Measurements from ENCODE around the gene MKS1.

MKS1 gene

DNA sequence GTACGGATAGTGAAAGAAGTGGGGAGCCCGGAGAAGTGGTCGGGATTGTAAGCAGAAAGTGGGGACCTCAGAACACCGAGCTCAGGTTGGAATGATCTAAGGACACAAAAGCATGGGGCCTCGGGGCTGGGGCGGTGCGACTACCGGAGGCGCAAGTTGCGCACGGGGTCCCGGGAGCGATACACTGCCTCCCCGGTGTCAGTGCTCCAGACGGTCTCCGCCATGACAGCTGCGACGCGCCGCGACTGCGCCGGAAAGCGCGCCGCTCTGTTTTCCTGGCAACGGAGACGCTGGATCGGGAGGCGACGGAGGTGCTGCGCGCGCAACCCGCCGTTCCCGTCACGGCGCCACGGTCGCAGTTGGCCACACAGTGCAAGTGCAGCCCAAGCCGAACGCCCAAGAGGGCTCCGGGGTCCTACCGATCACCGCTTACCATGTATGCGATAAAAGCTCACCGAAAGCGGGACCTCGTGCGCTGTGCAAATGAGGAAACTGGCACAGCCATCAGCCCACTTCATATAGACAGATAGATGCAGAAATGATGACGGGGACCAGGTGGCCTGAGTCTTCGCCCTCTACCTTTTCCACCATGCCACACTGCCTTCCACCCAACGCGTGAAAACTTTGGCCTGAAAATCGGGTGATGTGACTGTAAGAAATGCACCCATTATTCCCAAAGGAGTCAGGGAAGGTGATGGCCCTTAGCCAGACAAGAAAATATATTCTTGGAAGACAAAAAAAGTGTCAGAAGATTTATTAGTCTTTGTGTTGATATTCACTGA, at the start of gene MKS1:
Gene MKS1, minus strand, starts transcription at position 249 of the 782 bp plus-strand sequence. Its CDS starts 25 bp downstream, at position 224.
- Histone ChIP-seq H3K27ac (peak within 1 kb of the TSS; percentile 59 to 89), H3K4me3 (peak within 1 kb of the TSS; percentile 88)
- DNase-seq (ENCODE audit: low spot score): peak; percentile 93
- TF ChIP-seq, protein P1, sequence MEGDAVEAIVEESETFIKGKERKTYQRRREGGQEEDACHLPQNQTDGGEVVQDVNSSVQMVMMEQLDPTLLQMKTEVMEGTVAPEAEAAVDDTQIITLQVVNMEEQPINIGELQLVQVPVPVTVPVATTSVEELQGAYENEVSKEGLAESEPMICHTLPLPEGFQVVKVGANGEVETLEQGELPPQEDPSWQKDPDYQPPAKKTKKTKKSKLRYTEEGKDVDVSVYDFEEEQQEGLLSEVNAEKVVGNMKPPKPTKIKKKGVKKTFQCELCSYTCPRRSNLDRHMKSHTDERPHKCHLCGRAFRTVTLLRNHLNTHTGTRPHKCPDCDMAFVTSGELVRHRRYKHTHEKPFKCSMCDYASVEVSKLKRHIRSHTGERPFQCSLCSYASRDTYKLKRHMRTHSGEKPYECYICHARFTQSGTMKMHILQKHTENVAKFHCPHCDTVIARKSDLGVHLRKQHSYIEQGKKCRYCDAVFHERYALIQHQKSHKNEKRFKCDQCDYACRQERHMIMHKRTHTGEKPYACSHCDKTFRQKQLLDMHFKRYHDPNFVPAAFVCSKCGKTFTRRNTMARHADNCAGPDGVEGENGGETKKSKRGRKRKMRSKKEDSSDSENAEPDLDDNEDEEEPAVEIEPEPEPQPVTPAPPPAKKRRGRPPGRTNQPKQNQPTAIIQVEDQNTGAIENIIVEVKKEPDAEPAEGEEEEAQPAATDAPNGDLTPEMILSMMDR (IDR thresholded peaks at IDR 0.05): peak; percentile 62

DNA sequence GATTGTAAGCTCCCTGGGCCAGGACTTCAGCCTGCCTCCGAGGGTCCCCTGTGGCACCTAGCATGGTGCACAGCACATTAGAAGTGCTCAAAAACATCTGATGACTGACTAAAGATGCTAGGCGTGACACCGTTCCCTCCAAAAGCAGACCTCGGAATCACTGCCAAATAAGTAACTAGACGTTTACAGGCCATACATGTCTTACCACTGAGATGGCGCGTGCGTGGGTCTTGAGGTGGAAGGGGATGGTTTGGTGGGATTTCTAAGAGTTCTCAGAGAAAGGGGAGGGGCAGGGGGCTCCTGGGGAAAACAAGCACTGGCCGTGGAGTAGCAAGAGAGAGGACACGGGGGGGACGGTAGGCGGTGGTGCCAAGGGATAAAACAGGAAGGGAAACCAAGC, 49.3 kb upstream of the MKS1 start:
- DNase-seq (ENCODE audit: low spot score): no peak
- TF ChIP-seq, protein P1 (IDR thresholded peaks at IDR 0.05): no peak
- Histone ChIP-seq H3K27ac (no peak overlapping the region), H3K4me3 (no peak overlapping the region)

DNA sequence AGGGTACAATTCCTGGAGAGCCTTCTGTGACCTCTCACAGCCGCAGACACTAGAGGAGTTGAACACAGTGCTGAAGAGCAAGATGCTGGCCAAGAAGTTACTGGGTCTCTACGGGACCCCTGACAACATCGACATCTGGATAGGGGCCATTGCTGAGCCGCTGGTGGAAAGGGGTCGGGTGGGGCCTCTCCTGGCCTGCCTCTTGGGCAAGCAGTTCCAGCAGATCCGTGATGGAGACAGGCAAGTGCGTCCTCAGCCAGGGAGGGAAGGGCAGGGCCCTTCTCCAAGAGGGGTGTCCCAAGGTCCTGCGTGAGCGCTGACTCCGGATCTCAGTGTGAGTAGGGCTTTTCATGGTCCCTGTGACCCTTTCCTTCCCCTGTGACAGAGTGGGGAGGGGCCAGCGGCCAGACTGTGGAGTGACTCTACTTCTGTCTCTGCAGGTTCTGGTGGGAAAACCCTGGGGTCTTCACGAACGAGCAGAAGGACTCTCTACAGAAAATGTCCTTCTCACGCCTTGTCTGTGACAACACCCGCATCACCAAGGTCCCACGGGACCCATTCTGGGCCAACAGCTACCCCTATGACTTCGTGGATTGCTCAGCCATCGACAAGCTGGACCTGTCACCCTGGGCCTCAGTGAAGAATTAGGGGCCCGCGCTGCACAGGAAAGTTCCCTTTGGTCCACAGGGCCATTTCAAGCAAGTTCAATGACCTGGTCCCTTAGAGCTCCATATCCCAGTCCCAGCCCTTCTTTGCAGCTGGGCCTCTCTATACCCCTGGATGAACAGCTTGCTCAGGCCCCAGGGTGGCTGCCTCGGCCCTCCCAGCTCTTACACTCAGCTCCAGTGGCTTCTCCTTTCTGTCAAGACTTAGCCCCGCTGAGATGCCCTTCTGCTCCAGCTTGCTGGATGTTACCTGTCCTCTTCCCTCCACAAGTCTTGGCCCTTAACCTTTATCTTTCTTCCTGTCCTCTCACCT, 48.6 kb upstream of the MKS1 start:
- Histone ChIP-seq H3K27ac (no peak overlapping the region), H3K4me3 (no peak overlapping the region)
- no peak for DNase-seq (ENCODE audit: low spot score)
- TF ChIP-seq, protein P1 (IDR thresholded peaks at IDR 0.05): no peak

DNA sequence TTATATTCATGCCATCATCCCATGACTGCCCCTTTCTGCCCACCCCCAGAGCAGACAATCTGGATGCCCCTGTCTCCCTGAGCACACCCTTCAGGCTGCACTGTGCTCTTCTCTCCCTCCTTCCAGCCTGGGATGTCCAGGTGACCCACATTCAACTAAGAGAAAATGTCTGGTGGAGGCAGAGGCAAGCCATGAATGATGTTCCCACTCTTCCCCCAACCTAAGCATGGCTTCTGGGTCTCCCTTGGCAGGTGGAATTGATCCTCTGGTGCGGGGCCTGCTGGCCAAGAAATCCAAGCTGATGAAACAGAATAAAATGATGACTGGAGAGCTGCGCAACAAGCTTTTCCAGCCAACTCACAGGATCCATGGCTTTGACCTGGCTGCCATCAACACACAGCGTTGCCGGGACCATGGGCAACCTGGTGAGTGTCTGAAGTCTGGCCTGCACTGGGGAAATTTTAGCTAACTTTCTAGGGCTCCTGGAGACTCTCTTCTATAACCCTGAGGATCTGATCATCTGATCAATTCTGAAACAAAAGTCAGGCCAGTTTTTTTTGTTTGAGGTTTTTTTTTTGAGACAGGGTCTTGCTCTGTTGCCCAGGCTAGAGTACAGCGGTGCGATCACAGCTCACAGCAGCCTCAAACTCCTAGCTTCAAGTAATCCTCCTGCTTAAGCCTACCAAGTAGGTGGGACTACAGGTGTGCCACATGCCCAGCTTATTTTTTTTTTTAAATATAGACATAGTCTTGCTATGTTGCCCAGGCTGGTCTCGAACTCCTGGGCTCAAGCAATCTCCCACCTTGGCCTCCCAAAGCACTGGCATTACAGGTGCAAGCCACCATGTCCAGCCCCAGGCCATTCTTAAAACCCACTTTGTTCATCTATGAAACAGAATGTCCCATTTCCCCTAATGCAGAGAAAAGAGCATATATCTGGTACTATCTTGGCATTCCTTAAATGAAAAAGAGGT, 47.1 kb upstream of the MKS1 start:
- Histone ChIP-seq H3K4me3 (no peak overlapping the region), H3K27ac (no peak overlapping the region)
- TF ChIP-seq, protein P1 (IDR thresholded peaks at IDR 0.05): no peak
- DNase-seq (ENCODE audit: low spot score): no peak

DNA sequence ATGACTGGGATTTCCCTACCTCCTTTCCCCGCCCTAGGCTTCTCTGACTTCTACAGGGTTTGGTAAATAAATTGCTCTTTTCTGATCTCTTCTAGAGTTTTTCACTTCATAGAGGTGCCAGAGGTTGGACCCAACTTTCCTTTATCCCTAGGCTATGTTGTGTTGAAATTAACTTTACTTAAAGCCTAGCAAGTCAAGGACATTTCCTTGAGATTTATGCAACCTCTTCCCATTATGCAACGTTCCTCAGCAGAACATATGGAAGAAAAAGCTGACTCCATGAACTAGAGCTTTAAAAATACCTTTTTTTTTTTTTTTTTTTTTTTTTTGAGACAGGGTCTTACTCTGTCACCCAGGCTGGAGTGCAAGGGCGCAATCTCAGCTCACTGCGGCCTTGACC, 46.2 kb upstream of the MKS1 start:
- DNase-seq (ENCODE audit: low spot score): no peak
- Histone ChIP-seq H3K4me3 (no peak overlapping the region), H3K27ac (no peak overlapping the region)
- TF ChIP-seq, protein P1 (IDR thresholded peaks at IDR 0.05): no peak

DNA sequence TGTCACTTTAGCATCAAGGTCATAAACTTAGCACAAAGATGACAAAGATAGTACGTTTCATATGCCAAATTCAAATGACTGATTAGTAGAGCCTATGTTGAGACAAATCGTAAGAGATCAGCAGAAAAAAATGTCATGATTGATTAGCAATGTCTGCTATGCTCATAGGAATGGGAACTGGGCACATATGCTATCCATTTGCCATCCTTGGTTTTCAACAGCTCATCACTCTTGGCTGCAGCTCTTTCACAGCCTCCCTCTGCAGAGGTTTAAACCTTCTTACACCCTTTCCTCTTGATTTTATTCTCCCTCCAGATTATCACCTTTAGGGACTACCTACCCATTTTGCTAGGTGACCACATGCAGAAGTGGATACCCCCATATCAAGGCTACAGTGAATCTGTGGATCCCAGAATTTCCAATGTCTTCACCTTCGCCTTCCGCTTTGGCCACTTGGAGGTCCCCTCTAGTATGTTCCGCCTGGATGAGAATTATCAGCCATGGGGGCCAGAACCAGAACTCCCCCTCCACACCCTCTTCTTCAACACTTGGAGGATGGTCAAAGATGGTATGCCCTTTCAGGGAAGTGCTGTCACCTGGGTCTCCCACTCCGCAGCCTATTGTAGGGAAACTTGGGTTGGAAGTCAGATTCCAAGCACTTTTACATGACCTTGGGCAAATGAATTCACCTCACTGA, 45.5 kb upstream of the MKS1 start:
- Histone ChIP-seq H3K4me3 (no peak overlapping the region), H3K27ac (no peak overlapping the region)
- TF ChIP-seq, protein P1 (IDR thresholded peaks at IDR 0.05): no peak
- no peak for DNase-seq (ENCODE audit: low spot score)
